WTC11 (cell line): ENCODE measurements around the gene USP16. TPM values are rescaled to one million over a fixed set of nuclear protein-coding genes. Genes with fewer than 3 reads are reported as not detected.
"Not testable (repeated sequence)": the region's sequence is repeated elsewhere in the genome, so short reads cannot be mapped to it uniquely, and the experiment has no call there.

Experiments used
- ATAC-seq: fragments of 200-7000 bp; cut with Tn5 transposase; 2 replicates; pipeline ENCODE4 v1.10.0; 2021; ENCODE audit warnings: mild to moderate bottlenecking, moderate library complexity
- CTCF ChIA-PET: fragments of 300-600 bp; sonication (Branson Sonifier 250); formaldehyde crosslinking; loops from one replicate; lab custom pipeline; 2021; ENCODE audit warnings: antibody characterized with exemption; lab: Charles Lee
- POLR2A ChIA-PET: fragments of 350-600 bp; sonication (Branson Sonifier 250); formaldehyde crosslinking; loops from one replicate; lab custom pipeline; 2021; ENCODE audit warnings: antibody characterized with exemption; lab: Charles Lee
- DNase-seq: peaks from one replicate; pipeline ENCODE4 v3.0.0; 2021; ENCODE audit warnings: low spot score
- H3K27ac Mint-ChIP-seq: 2 replicates; pipeline ENCODE4 v1.8.0; 2021; ENCODE audit warnings: mixed read lengths
- H3K27me3 Mint-ChIP-seq: 2 replicates; pipeline ENCODE4 v1.8.0; 2021; ENCODE audit warnings: low read depth, mild to moderate bottlenecking, moderate library complexity, mixed read lengths
- H3K36me3 Mint-ChIP-seq: 2 replicates; pipeline ENCODE4 v1.8.0; 2021; ENCODE audit warnings: mixed read lengths
- H3K4me1 Mint-ChIP-seq: 2 replicates; pipeline ENCODE4 v1.8.0; 2022; ENCODE audit warnings: mixed read lengths
- H3K4me3 Mint-ChIP-seq: 2 replicates; pipeline ENCODE4 v1.8.0; 2021; ENCODE audit warnings: mild to moderate bottlenecking, moderate library complexity, mixed read lengths
- H3K9me3 Mint-ChIP-seq: 2 replicates; pipeline ENCODE4 v1.8.0; 2021; ENCODE audit warnings: mixed read lengths
- EMX1 ChIP-seq: fragments of 250-450 bp; sonication (Bioruptor Pico); IDR thresholded peaks from 2 replicates; pipeline ENCODE4 v1.8.0; 2021; ENCODE audit warnings: mild to moderate bottlenecking
- FOXJ3 ChIP-seq: sonication (generic); formaldehyde crosslinking; IDR thresholded peaks from 2 replicates; pipeline ENCODE4 v1.9.0; 2021; ENCODE audit warnings: missing genetic modification reagents, mild to moderate bottlenecking, borderline replicate concordance
- HMGA2 ChIP-seq: fragments of 250-450 bp; sonication (Bioruptor Pico); IDR thresholded peaks from 2 replicates; pipeline ENCODE4 v1.4.0; 2021; ENCODE audit warnings: mild to moderate bottlenecking, moderate library complexity
- NFE2L1 ChIP-seq: sonication (generic); formaldehyde crosslinking; IDR thresholded peaks from 2 replicates; pipeline ENCODE4 v1.8.1; 2023; ENCODE audit warnings: missing genetic modification reagents
- PRRX2 ChIP-seq: fragments of 250-450 bp; sonication (Bioruptor Pico); IDR thresholded peaks from 2 replicates; pipeline ENCODE4 v1.8.0; 2021; ENCODE audit warnings: mild to moderate bottlenecking
- ZNF416 ChIP-seq: fragments of 250-450 bp; sonication (Bioruptor Pico); IDR thresholded peaks from 2 replicates; pipeline ENCODE4 v1.9.0; 2021; ENCODE audit warnings: mild to moderate bottlenecking, inconsistent platforms
- total RNA-seq: library from RNA; stranded (reverse); gene quantifications from 3 replicates; pipeline ENCODE4 v1.2.3, GENCODE V29; 2021
- TF ChIP-seq, protein P1 (sequence below): sonication (generic); formaldehyde crosslinking; IDR thresholded peaks from 2 replicates; pipeline ENCODE4 v1.8.0; 2023; ENCODE audit warnings: mild to moderate bottlenecking, missing genetic modification reagents
- TF ChIP-seq, protein P2 (sequence below): sonication (generic); formaldehyde crosslinking; conservative IDR thresholded peaks from 2 replicates; pipeline ENCODE4 v1.8.1; 2022; ENCODE audit warnings: mild to moderate bottlenecking, missing genetic modification reagents
- TF ChIP-seq, protein P3 (sequence below): sonication (generic); formaldehyde crosslinking; IDR thresholded peaks from 2 replicates; pipeline ENCODE4 v1.8.1; 2023; ENCODE audit warnings: mild to moderate bottlenecking, moderate library complexity, missing genetic modification reagents
- TF ChIP-seq, protein P4 (sequence below): sonication (generic); formaldehyde crosslinking; IDR thresholded peaks from 2 replicates; pipeline ENCODE4 v1.8.1; 2023; ENCODE audit warnings: mild to moderate bottlenecking, missing genetic modification reagents, moderate library complexity
- TF ChIP-seq, protein P5 (sequence below): fragments of 250-450 bp; sonication (Bioruptor Pico); IDR thresholded peaks from 2 replicates; pipeline ENCODE4 v1.9.0; 2021; ENCODE audit warnings: mild to moderate bottlenecking
- TF ChIP-seq, protein P6 (sequence below): fragments of 250-450 bp; sonication (Bioruptor Pico); conservative IDR thresholded peaks from 2 replicates; pipeline ENCODE4 v1.9.0; 2021; ENCODE audit warnings: mild to moderate bottlenecking

The USP16 gene
- total RNA-seq, 1 experiment from 2014 or later, result 20.8 TPM

DNA sequence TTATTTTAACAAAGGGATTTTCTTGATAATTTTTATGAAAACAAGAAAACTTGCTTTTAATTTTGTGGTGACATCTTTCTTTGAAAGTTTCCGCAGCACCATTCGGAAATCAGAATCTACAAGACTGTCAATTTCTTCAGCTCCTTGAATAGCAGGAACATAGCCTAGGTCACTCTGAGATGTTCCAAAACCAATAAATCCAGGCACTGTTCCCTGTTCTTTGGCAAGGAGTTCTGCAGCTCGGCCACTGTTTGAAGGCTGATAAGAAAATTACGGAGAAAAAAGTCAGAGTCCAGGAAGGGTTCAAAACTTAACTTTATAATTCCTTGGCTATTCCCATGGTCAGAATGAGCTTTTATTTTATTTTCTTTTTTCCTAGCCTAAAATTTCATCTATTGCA, 37.8 kb upstream of the USP16 start (continued):
- TF ChIP-seq, protein P1, sequence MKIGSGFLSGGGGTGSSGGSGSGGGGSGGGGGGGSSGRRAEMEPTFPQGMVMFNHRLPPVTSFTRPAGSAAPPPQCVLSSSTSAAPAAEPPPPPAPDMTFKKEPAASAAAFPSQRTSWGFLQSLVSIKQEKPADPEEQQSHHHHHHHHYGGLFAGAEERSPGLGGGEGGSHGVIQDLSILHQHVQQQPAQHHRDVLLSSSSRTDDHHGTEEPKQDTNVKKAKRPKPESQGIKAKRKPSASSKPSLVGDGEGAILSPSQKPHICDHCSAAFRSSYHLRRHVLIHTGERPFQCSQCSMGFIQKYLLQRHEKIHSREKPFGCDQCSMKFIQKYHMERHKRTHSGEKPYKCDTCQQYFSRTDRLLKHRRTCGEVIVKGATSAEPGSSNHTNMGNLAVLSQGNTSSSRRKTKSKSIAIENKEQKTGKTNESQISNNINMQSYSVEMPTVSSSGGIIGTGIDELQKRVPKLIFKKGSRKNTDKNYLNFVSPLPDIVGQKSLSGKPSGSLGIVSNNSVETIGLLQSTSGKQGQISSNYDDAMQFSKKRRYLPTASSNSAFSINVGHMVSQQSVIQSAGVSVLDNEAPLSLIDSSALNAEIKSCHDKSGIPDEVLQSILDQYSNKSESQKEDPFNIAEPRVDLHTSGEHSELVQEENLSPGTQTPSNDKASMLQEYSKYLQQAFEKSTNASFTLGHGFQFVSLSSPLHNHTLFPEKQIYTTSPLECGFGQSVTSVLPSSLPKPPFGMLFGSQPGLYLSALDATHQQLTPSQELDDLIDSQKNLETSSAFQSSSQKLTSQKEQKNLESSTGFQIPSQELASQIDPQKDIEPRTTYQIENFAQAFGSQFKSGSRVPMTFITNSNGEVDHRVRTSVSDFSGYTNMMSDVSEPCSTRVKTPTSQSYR (CRISPR knock-in tag), result no peak
- TF ChIP-seq, protein P2, sequence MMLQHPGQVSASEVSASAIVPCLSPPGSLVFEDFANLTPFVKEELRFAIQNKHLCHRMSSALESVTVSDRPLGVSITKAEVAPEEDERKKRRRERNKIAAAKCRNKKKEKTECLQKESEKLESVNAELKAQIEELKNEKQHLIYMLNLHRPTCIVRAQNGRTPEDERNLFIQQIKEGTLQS (CRISPR knock-in tag), result no peak
- TF ChIP-seq NFE2L1 (CRISPR knock-in tag) (no peak), EMX1 (CRISPR knock-in tag) (no peak), ZNF416 (no peak), PRRX2 (CRISPR knock-in tag) (no peak)

DNA sequence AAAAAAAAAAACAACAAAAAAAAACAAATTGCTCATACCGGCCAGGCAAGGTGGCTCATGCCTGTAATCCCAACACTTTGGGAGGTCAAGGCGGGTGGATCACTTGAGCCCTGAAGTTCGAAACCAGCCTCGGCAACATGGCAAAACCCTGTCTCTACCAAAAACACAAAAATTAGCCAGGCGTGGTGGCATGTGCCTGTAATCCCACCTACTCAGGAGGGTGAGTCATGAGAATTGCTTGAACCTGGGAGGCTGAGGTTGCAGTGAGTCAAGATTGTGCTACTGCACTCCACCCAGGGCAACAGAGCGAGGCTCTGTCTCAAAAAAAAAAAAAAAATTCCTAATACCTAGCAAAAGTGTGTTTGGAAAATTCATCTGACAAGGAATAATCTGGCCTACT, 36.3 kb upstream of the USP16 start:
- CTCF ChIA-PET, POLR2A ChIA-PET, H3K4me3 Mint-ChIP-seq, H3K27ac Mint-ChIP-seq, DNase-seq, H3K27me3 Mint-ChIP-seq, ATAC-seq, H3K9me3 Mint-ChIP-seq: not testable (repeated sequence)
- Mint-ChIP-seq H3K36me3 (peaks cover 10% of the 10 kb centered on the region), H3K4me1 (peaks cover 11% of the 10 kb centered on the region)

DNA sequence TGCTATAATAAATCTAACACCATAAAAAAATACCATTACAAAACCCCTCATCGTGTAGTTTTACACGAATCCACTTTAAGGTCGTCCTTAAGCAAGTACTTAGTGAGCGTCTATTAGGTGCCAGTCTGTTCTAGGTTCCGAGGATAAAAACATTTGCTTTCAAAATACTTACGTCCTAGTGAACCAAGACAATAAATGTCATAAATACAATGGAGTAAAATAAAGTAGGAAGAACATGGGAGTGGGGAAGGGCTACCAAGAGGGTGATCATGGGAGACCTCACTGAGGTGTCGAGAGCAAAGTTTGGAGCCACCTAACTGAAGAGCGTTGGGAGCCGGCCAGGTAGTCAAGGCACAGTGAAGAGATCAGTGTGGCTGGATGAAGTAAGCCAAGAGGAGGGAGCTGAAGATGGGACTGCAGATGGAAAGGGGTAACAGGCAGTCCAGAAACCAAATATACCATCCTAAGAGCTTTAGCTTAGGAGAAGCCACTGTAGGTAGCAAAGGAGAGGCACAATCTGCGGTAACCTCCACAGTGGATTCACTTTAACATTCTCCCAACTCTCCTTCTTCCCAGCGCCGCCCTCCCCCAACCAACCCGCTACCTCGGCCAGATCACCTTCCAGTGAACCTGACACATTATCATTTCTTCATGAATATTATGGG, 32.5 kb upstream of the USP16 start:
- no peaks in the 10 kb centered on the region for H3K9me3 Mint-ChIP-seq
- peak overlapping the region; percentile 99 for H3K27ac Mint-ChIP-seq
- H3K4me3 Mint-ChIP-seq, result peak overlapping the region; percentile 99
- no peaks in the 10 kb centered on the region for H3K36me3 Mint-ChIP-seq
- peaks cover 16% of the 10 kb centered on the region for H3K4me1 Mint-ChIP-seq
- H3K27me3 Mint-ChIP-seq, result peaks cover 9% of the 10 kb centered on the region
- peak; percentile 11 for ATAC-seq
- no peak for DNase-seq
- CTCF ChIA-PET, result interaction anchor here (0.6 kb wide), 1 partner anchor 200 kb away, joined by 5 read pairs; no protein-coding TSS in a partner anchor
- POLR2A ChIA-PET, result interaction anchor here (0.7 to 3.3 kb wide), 4 partner anchors 9 to 85 kb away, joined by 3 to 45 read pairs (median 7); partner anchors contain the start of gene USP16
- TF ChIP-seq FOXJ3 (CRISPR knock-in tag), result no peak
- TF ChIP-seq, protein P3, sequence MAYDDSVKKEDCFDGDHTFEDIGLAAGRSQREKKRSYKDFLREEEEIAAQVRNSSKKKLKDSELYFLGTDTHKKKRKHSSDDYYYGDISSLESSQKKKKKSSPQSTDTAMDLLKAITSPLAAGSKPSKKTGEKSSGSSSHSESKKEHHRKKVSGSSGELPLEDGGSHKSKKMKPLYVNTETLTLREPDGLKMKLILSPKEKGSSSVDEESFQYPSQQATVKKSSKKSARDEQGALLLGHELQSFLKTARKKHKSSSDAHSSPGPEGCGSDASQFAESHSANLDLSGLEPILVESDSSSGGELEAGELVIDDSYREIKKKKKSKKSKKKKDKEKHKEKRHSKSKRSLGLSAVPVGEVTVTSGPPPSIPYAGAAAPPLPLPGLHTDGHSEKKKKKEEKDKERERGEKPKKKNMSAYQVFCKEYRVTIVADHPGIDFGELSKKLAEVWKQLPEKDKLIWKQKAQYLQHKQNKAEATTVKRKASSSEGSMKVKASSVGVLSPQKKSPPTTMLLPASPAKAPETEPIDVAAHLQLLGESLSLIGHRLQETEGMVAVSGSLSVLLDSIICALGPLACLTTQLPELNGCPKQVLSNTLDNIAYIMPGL (CRISPR knock-in tag), result no peak
- TF ChIP-seq, protein P2 (CRISPR knock-in tag), result no peak
- TF ChIP-seq, protein P1 (CRISPR knock-in tag), result no peak
- TF ChIP-seq, protein P4, sequence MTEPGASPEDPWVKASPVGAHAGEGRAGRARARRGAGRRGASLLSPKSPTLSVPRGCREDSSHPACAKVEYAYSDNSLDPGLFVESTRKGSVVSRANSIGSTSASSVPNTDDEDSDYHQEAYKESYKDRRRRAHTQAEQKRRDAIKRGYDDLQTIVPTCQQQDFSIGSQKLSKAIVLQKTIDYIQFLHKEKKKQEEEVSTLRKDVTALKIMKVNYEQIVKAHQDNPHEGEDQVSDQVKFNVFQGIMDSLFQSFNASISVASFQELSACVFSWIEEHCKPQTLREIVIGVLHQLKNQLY (CRISPR knock-in tag), result no peak
- no peak for TF ChIP-seq HMGA2 (CRISPR knock-in tag)
- TF ChIP-seq, protein P5, sequence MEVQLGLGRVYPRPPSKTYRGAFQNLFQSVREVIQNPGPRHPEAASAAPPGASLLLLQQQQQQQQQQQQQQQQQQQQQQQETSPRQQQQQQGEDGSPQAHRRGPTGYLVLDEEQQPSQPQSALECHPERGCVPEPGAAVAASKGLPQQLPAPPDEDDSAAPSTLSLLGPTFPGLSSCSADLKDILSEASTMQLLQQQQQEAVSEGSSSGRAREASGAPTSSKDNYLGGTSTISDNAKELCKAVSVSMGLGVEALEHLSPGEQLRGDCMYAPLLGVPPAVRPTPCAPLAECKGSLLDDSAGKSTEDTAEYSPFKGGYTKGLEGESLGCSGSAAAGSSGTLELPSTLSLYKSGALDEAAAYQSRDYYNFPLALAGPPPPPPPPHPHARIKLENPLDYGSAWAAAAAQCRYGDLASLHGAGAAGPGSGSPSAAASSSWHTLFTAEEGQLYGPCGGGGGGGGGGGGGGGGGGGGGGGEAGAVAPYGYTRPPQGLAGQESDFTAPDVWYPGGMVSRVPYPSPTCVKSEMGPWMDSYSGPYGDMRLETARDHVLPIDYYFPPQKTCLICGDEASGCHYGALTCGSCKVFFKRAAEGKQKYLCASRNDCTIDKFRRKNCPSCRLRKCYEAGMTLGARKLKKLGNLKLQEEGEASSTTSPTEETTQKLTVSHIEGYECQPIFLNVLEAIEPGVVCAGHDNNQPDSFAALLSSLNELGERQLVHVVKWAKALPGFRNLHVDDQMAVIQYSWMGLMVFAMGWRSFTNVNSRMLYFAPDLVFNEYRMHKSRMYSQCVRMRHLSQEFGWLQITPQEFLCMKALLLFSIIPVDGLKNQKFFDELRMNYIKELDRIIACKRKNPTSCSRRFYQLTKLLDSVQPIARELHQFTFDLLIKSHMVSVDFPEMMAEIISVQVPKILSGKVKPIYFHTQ (CRISPR knock-in tag), result no peak
- TF ChIP-seq, protein P6, sequence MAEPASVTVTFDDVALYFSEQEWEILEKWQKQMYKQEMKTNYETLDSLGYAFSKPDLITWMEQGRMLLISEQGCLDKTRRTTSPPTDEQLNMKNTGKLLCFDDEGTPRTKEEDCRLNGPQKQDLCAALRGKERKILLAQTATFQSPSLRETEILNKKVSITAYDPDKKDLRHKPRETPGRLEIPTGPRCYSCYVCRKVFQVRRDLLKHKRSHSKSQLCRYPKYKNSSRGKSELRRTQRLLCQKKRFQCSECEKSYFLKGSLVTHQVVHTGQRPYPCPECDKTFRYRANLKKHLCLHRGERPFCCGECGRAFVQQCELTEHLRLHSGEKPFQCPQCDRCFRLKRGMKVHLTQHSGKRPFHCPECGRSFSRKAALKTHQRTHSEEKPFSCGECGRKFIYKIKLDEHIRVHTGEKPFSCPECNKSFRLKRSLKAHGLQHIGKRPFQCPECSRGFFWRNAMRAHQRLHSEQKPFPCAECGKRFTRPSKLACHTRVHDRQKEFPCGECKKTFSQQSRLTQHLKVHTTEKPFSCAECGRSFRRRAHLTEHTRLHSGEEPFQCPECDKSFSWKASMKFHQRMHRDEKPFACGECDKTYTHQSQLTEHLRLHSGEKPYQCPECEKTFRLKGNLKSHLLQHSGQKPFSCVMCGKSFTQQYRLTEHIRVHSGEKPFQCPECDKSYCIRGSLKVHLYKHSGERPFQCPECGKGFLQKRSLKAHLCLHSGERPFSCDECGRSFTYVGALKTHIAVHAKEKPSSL (CRISPR knock-in tag), result no peak
